Measurements from ENCODE around the gene AUTS2.

AUTS2 gene

DNA sequence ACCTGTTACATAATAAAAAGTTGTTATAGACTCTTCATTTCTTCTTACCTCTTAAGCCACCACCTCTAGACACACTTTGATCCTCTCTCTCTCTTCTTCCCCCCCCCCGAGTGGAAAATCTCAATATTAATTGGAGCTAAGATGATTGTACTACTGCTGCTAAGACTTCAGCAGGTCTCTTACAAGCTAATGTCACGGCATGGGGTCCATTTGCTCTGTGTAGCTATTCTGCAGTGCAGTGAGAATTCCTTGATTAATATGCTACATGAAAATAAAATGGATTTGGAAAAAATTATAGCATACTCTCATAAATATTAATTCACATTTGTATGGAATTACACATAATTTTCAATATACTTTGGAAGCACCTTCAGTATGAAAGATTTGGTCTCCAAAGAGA is 297.2 kb downstream of the AUTS2 start:
- POLR2A ChIA-PET: no interaction called here
- TF ChIP-seq ZBTB21 (tag by site-specific recombination; IDR thresholded peaks at IDR 0.05): no peak
- TF ChIP-seq ZNF394 (tag by site-specific recombination; IDR thresholded peaks at IDR 0.05; ENCODE audit: borderline replicate concordance): no peak
- no peak for TF ChIP-seq RBAK (tag by site-specific recombination; IDR thresholded peaks at IDR 0.05)
- TF ChIP-seq GLI4 (tag by site-specific recombination; IDR thresholded peaks at IDR 0.05): no peak
- TF ChIP-seq ZNF223 (tag by site-specific recombination; IDR thresholded peaks at IDR 0.05): no peak
- Histone ChIP-seq H3K4me3 (ENCODE audit: low read depth, low read length) (no peak overlapping the region), H3K36me3 (ENCODE audit: control insufficient read depth in 2 of 2, insufficient read depth in 1 of 2, low read length in 2 of 2) (no peaks in the 10 kb centered on the region), H3K27ac (ENCODE audit: extremely low read depth, low read depth, low read length) (no peak overlapping the region), H3K4me1 (ENCODE audit: control insufficient read depth, insufficient read depth, low read length) (peaks cover 5% of the 10 kb centered on the region), H3K9me3 (ENCODE audit: control insufficient read depth, insufficient read depth, low read depth, low read length) (no peaks in the 10 kb centered on the region)
- CTCF ChIA-PET: no interaction called here

DNA sequence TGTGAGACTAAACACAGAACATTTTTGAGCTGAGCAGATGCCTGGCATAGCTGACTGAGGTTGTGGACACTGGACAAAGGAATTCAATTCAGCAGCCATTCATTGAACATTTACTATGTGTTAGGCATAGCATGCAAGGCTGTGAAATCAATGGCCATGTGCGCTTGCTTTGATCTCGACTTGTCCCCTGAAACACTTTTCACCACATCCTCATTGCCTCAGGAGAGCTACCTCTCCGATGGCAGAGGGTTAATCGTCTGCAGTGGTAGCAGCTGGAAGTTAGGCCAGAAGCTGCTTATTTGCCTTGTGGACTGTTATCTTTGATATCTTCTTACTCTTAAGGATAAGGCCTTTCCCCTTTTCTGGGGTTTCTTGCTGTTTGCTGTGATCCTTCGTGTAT is 297.8 kb downstream of the AUTS2 start:
- TF ChIP-seq ZNF660 (tag by site-specific recombination; IDR thresholded peaks at IDR 0.05) (no peak), BCL11B (tag by site-specific recombination; IDR thresholded peaks at IDR 0.05; ENCODE audit: low read depth) (no peak), TCF7L2 (IDR thresholded peaks at IDR 0.05; ENCODE audit: borderline replicate concordance, low read depth, low read length) (no peak), ZNF654 (tag by site-specific recombination; IDR thresholded peaks at IDR 0.05; ENCODE audit: low read depth) (no peak), BCL11A (tag by site-specific recombination; IDR thresholded peaks at IDR 0.05; ENCODE audit: low read depth) (no peak), ZNF585B (tag by site-specific recombination; IDR thresholded peaks at IDR 0.05) (no peak), SCRT2 (tag by site-specific recombination; IDR thresholded peaks at IDR 0.05) (no peak), MZF1 (tag by site-specific recombination; IDR thresholded peaks at IDR 0.05; ENCODE audit: borderline replicate concordance) (no peak), ZNF624 (tag by site-specific recombination; IDR thresholded peaks at IDR 0.05) (no peak), HOXA7 (CRISPR knock-in tag; IDR thresholded peaks at IDR 0.05; ENCODE audit: borderline replicate concordance) (no peak), ZXDB (tag by site-specific recombination; IDR thresholded peaks at IDR 0.05) (no peak), ZNF626 (tag by site-specific recombination; IDR thresholded peaks at IDR 0.05) (no peak), ZBTB8A (tag by site-specific recombination; IDR thresholded peaks at IDR 0.05) (no peak)
- TF ChIP-seq, protein P1, sequence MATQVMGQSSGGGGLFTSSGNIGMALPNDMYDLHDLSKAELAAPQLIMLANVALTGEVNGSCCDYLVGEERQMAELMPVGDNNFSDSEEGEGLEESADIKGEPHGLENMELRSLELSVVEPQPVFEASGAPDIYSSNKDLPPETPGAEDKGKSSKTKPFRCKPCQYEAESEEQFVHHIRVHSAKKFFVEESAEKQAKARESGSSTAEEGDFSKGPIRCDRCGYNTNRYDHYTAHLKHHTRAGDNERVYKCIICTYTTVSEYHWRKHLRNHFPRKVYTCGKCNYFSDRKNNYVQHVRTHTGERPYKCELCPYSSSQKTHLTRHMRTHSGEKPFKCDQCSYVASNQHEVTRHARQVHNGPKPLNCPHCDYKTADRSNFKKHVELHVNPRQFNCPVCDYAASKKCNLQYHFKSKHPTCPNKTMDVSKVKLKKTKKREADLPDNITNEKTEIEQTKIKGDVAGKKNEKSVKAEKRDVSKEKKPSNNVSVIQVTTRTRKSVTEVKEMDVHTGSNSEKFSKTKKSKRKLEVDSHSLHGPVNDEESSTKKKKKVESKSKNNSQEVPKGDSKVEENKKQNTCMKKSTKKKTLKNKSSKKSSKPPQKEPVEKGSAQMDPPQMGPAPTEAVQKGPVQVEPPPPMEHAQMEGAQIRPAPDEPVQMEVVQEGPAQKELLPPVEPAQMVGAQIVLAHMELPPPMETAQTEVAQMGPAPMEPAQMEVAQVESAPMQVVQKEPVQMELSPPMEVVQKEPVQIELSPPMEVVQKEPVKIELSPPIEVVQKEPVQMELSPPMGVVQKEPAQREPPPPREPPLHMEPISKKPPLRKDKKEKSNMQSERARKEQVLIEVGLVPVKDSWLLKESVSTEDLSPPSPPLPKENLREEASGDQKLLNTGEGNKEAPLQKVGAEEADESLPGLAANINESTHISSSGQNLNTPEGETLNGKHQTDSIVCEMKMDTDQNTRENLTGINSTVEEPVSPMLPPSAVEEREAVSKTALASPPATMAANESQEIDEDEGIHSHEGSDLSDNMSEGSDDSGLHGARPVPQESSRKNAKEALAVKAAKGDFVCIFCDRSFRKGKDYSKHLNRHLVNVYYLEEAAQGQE (tag by site-specific recombination; IDR thresholded peaks at IDR 0.05): no peak
- POLR2A ChIA-PET: interaction anchor here (0.6 kb wide), 1 partner anchor 519 kb away, joined by 5 read pairs; no protein-coding TSS in a partner anchor
- H3K36me3 ChIP-seq (ENCODE audit: control insufficient read depth in 2 of 2, insufficient read depth in 1 of 2, low read length in 2 of 2): no peaks in the 10 kb centered on the region
- CTCF ChIA-PET: interaction anchor here (0.7 kb wide), 2 partner anchors 146 to 1715 kb away, joined by 3 read pairs; no protein-coding TSS in a partner anchor
- H3K4me1 ChIP-seq (ENCODE audit: control insufficient read depth, insufficient read depth, low read length): peaks cover 2% of the 10 kb centered on the region; the same call in 1 of the 2 replicates
- H3K4me3 ChIP-seq (ENCODE audit: low read depth, low read length): no peak overlapping the region
- no peak overlapping the region for H3K27ac ChIP-seq (ENCODE audit: extremely low read depth, low read depth, low read length)
- no peaks in the 10 kb centered on the region for H3K9me3 ChIP-seq (ENCODE audit: control insufficient read depth, insufficient read depth, low read depth, low read length)

DNA sequence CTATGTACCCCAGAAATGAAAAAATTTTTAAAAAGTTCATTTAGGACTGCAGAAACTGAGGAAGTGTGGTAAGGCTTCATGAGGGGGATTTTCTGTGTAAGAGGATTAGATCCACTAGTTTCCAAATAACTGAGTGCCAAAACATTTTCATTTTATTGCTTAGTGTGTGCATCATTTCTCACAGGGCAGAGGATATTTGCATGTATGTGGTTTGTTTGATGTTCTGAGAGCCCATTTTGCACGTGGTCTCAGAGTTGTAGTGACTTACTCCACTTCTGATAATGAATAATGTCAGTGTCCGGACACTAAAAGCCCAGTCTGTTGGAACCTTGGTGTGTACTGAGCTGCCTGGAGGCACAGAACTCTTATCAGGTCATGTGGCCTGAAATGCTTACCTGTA is 299.9 kb downstream of the AUTS2 start:
- H3K36me3 ChIP-seq (ENCODE audit: control insufficient read depth in 2 of 2, insufficient read depth in 1 of 2, low read length in 2 of 2): no peaks in the 10 kb centered on the region
- H3K9me3 ChIP-seq (ENCODE audit: control insufficient read depth, insufficient read depth, low read depth, low read length): no peaks in the 10 kb centered on the region
- no peak for TF ChIP-seq ZNF768 (tag by site-specific recombination; IDR thresholded peaks at IDR 0.05)
- TF ChIP-seq, protein P2, sequence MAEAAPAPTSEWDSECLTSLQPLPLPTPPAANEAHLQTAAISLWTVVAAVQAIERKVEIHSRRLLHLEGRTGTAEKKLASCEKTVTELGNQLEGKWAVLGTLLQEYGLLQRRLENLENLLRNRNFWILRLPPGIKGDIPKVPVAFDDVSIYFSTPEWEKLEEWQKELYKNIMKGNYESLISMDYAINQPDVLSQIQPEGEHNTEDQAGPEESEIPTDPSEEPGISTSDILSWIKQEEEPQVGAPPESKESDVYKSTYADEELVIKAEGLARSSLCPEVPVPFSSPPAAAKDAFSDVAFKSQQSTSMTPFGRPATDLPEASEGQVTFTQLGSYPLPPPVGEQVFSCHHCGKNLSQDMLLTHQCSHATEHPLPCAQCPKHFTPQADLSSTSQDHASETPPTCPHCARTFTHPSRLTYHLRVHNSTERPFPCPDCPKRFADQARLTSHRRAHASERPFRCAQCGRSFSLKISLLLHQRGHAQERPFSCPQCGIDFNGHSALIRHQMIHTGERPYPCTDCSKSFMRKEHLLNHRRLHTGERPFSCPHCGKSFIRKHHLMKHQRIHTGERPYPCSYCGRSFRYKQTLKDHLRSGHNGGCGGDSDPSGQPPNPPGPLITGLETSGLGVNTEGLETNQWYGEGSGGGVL (tag by site-specific recombination; IDR thresholded peaks at IDR 0.05): no peak
- TF ChIP-seq ZNF571 (tag by site-specific recombination; IDR thresholded peaks at IDR 0.05): no peak
- TF ChIP-seq KLF9 (tag by site-specific recombination; IDR thresholded peaks at IDR 0.05; ENCODE audit: low read depth): no peak
- TF ChIP-seq GLI4 (tag by site-specific recombination; IDR thresholded peaks at IDR 0.05): no peak
- H3K4me3 ChIP-seq (ENCODE audit: low read depth, low read length): no peak overlapping the region
- ChIA-PET CTCF (no interaction called here), POLR2A (no interaction called here)
- peaks cover 10% of the 10 kb centered on the region for H3K4me1 ChIP-seq (ENCODE audit: control insufficient read depth, insufficient read depth, low read length)
- H3K27ac ChIP-seq (ENCODE audit: extremely low read depth, low read depth, low read length): no peak overlapping the region
